PC-3 (cell line): ENCODE results near the gene CERS6.

Experiments used
- EZH2 ChIP-seq: fragments of 300-600 bp; sonication (generic); IDR thresholded peaks from one replicate; pipeline ENCODE4 v1.6.1; 2017; ENCODE audit warnings: antibody characterized with exemption, mild to moderate bottlenecking, low read length; ENCODE audit not compliant: unreplicated experiment
- TF ChIP-seq, protein P1 (sequence below): fragments of 300-600 bp; sonication (generic); conservative IDR thresholded peaks from 2 replicates; pipeline ENCODE4 v1.5.1; 2017; ENCODE audit warnings: antibody characterized with exemption, low read depth, mild to moderate bottlenecking, low read length

DNA sequence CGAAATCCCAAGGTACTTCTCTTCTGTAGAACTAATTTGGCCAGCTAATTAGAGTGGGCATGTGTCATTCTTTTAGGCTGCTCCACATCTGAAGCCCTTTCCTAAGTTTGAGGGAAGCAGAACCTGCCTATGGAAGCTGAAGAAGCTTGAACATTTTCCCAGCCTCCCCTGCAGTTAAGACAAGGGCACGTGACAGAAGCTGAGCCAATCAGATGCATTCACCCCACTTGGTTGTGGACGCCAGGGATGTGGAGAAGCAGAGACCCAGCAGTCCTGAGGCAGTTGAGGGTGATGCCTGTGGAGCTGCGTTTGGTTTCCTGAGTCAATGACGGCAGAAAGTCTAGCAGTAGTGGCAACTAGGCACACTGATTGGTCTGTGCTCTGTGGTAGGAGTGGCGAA, 26.1 kb upstream of the CERS6 start:
- no peak for TF ChIP-seq EZH2
- TF ChIP-seq, protein P1, sequence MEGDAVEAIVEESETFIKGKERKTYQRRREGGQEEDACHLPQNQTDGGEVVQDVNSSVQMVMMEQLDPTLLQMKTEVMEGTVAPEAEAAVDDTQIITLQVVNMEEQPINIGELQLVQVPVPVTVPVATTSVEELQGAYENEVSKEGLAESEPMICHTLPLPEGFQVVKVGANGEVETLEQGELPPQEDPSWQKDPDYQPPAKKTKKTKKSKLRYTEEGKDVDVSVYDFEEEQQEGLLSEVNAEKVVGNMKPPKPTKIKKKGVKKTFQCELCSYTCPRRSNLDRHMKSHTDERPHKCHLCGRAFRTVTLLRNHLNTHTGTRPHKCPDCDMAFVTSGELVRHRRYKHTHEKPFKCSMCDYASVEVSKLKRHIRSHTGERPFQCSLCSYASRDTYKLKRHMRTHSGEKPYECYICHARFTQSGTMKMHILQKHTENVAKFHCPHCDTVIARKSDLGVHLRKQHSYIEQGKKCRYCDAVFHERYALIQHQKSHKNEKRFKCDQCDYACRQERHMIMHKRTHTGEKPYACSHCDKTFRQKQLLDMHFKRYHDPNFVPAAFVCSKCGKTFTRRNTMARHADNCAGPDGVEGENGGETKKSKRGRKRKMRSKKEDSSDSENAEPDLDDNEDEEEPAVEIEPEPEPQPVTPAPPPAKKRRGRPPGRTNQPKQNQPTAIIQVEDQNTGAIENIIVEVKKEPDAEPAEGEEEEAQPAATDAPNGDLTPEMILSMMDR = no peak
